Panc1 (cell line): ENCODE results near the gene VAV3.

Experiments
- POLR2AphosphoS5 ChIP-seq: IDR thresholded peaks from 2 replicates; pipeline ENCODE4 v1.6.1; 2012; ENCODE audit warnings: mild to moderate bottlenecking, low read depth, low read length, moderate library complexity
- SIN3A ChIP-seq: IDR thresholded peaks from 2 replicates; pipeline ENCODE4 v1.6.1; 2012; ENCODE audit warnings: low read depth, mild to moderate bottlenecking, low read length, moderate library complexity, borderline replicate concordance; ENCODE audit not compliant: insufficient read depth
- TF ChIP-seq, protein P1 (sequence below): fragments of 450-650 bp; IDR thresholded peaks from 2 replicates; pipeline ENCODE4 v1.5.1; 2017; ENCODE audit warnings: mild to moderate bottlenecking

DNA sequence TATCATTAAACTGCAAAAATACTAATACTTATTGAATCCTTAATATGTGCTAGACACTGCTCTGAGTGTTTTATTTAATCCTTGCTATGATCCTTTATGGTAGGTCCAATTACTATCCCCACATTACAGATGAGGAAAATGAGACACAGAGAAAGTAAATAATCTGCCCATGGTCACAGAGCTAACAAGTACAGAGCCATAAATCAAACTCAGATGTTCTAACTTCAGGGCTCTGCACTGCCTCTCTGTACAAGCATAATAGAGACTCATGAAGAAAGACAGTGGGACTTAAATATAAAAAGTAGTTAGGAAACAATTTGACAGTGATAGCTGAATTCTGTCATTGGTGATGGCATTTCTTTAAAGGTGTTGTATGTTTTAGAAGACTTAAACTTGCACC lies 346.4 kb downstream of the VAV3 start:
- TF ChIP-seq, protein P1, sequence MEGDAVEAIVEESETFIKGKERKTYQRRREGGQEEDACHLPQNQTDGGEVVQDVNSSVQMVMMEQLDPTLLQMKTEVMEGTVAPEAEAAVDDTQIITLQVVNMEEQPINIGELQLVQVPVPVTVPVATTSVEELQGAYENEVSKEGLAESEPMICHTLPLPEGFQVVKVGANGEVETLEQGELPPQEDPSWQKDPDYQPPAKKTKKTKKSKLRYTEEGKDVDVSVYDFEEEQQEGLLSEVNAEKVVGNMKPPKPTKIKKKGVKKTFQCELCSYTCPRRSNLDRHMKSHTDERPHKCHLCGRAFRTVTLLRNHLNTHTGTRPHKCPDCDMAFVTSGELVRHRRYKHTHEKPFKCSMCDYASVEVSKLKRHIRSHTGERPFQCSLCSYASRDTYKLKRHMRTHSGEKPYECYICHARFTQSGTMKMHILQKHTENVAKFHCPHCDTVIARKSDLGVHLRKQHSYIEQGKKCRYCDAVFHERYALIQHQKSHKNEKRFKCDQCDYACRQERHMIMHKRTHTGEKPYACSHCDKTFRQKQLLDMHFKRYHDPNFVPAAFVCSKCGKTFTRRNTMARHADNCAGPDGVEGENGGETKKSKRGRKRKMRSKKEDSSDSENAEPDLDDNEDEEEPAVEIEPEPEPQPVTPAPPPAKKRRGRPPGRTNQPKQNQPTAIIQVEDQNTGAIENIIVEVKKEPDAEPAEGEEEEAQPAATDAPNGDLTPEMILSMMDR, result no peak
- TF ChIP-seq POLR2AphosphoS5 (no peak), SIN3A (no peak)
